Sciatic nerve (tissue), 2 donors: ENCODE measurements around the gene ZSWIM7. TPM values are rescaled to one million over a fixed set of nuclear protein-coding genes. Genes with fewer than 3 reads are reported as not detected.

Experiments used
- ATAC-seq: fragments of 200-7000 bp; cut with Tn5 transposase; one replicate; pipeline ENCODE4 v1.9.1; 2020; ENCODE audit warnings: mild to moderate bottlenecking, moderate library complexity
- DNase-seq: peaks from one replicate; pipeline ENCODE4 v3.0.0-alpha.2; 2020; ENCODE audit warnings: low spot score
- intact Hi-C: fragments of 100-400 bp; cut with DNase I; formaldehyde crosslinking; loops from one replicate; pipeline ENCODE4 v1.14.2; 2022
- total RNA-seq: library from RNA; stranded (reverse); fragmentation: NEBNext Ultra II Directional; extraction: Animal tissue kit (Norgen Biotek cat#: 25700); gene quantifications from one replicate; pipeline ENCODE4 v1.2.1, GENCODE V29; 2021
- donor health status: DM: no; HTN: no; CAD: no.
- donor health status: DM: no; HTN: no; CAD: no.

ZSWIM7 gene, protein sequence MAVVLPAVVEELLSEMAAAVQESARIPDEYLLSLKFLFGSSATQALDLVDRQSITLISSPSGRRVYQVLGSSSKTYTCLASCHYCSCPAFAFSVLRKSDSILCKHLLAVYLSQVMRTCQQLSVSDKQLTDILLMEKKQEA
- 19.3 TPM for total RNA-seq

DNA sequence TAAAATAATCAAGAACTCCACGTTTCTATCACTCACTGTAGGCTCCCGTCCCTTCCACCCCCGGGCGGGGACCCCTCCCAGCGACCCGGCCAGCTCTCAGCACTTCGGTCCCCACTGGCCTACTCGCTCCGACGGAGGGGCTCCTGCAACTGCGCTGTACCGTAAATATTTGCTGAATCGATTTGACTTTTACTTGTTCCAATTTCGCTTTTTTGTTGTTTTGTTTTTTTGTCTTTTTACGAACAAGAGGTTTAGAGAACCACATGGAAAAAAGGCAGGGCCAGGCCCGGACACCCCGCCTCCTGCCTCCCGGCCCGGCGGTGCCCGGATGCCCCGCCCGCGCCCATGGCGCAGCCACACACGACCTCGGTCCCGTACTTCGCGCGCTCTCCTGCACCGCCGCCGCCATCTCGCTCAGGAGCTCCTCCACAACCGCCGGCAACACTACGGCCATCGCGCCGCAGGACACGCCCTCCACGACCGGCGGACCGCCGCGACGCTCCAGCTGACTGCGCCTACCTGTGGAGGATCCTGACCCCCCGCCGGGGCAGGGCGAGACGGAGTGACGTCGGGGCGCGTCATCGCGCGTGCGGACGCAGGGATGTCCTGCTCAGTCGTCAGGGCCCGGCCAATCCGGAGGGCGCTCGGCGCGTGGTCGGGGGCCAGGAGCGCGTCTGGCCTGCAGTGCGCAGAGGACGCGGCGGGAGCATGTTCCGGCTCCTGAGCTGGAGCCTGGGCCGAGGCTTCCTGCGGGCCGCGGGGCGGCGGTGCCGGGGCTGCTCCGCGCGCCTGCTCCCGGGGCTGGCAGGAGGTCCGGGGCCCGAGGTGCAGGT, at the start of gene ZSWIM7, which contains the start of gene TTC19:
Gene ZSWIM7, minus strand, starts transcription at position 564 of the 833 bp plus-strand sequence. Its CDS starts 110 bp downstream, at position 454.
Gene TTC19, plus strand, starts transcription at position 684 of the 833 bp plus-strand sequence. Its CDS starts 25 bp downstream, at position 709.
- peak; percentile 97 for DNase-seq
- ATAC-seq = peak; percentile 98
- intact Hi-C loops = no loop called here

GRCh38 chr17:16048811-16049449, 49.4 kb upstream of the ZSWIM7 start:
- no peak for ATAC-seq
- intact Hi-C loops = no loop called here
- DNase-seq = no peak

GRCh38 chr17:16046966-16047365, 47.5 kb upstream of the ZSWIM7 start:
- no peak for ATAC-seq
- DNase-seq = no peak
- intact Hi-C loops = no loop called here

DNA sequence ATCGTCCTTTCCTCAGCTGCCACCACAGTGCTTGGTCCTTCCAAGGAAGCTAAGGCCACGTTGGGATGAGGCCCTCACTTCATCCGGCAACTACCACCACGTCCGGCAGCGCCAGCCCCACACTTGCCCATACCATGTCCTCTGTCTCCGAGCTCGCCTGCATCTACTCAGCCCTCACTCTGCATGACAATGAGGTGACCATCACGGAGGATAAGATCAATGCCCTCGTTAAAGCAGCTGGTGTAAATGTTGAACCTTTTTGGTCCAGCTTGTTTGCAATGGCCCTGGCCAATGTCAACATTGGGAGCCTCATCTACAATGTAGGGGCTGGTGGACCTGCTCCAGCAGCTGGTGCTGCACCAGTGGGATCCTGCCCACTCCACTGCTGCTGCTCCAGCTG, 45.0 kb upstream of the ZSWIM7 start:
- no peak for ATAC-seq
- DNase-seq = no peak
- intact Hi-C loops = no loop called here

- intact Hi-C loops = no loop called here
- ATAC-seq (no peak), DNase-seq (no peak)
Measured at GRCh38 chr17:16040710-16041251, 41.3 kb upstream of the ZSWIM7 start.

- no peak for DNase-seq
- intact Hi-C loops = no loop called here
- ATAC-seq = no peak
Measured at GRCh38 chr17:16037636-16038035, 38.1 kb upstream of the ZSWIM7 start.

GRCh38 chr17:16036261-16036660, 36.8 kb upstream of the ZSWIM7 start:
- no peak for ATAC-seq
- intact Hi-C loops = no loop called here
- no peak for DNase-seq

- no peak for ATAC-seq
- no peak for DNase-seq
- intact Hi-C loops = no loop called here
Measured at GRCh38 chr17:16033729-16034349, 34.3 kb upstream of the ZSWIM7 start.

- ATAC-seq (no peak), DNase-seq (no peak)
- intact Hi-C loops = no loop called here
Measured at GRCh38 chr17:16027708-16028584, 28.4 kb upstream of the ZSWIM7 start.

DNA sequence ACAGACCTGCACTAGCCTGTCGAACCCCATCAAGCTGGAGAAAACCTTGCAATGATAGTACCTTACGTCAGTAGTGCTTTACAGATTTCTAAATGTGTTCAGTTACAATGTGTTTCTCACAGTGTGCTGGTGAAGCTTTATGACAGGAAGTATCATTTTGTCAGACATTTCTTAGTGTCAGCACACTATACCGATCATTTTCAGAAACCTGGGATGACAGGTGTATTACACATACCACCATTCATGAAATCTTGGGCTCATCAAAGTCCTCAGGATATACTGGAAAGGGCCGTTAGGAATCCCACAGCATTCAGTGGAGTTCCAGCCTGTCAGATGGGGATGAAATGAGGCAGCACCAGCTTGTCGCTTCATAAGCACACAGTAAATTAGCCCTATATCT, 27.4 kb upstream of the ZSWIM7 start:
- intact Hi-C loops = no loop called here
- ATAC-seq (no peak), DNase-seq (no peak)

DNA sequence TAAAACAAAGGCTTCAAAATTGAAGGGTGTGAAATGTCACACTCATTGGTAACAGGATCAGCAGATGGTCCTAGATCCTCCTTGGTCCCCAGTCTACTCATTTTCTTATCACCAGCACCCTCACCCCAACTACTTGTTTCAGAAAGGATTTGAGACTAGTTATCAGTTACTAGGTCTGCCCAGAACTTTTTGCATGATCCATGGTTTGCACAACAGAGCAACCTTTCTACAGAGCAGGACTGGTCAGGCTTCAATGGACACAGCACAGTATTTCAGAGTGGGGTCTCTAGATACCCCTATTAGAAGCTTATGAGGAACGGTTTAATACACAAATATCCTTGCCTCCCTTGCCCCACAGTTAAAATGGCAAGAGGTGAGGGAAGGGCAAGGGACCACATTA, 25.7 kb upstream of the ZSWIM7 start:
- DNase-seq (no peak), ATAC-seq (no peak)
- intact Hi-C loops = no loop called here

- intact Hi-C loops = no loop called here
- DNase-seq = no peak
- no peak for ATAC-seq
Measured at GRCh38 chr17:16023881-16024280, 24.4 kb upstream of the ZSWIM7 start.

DNA sequence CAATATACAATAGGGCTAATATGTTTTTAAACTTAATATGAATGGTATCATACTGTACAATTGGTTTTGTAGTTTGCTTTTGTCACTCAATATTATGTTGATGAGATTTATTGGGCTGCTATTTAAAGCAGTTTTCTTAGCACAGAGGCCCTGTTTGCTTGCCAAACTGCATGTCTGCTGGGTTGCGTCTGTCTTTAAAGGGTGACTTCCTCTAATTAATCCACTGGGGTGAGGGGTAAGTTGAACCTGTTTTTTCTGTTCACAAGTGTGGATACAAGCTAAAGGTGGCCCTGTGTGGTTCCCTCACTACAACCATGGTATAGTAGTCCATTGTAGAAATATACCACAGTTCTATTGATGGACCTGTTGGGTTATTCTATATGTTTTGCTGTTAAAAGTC, 19.8 kb upstream of the ZSWIM7 start:
- ATAC-seq = no peak
- no peak for DNase-seq
- intact Hi-C loops = no loop called here

DNA sequence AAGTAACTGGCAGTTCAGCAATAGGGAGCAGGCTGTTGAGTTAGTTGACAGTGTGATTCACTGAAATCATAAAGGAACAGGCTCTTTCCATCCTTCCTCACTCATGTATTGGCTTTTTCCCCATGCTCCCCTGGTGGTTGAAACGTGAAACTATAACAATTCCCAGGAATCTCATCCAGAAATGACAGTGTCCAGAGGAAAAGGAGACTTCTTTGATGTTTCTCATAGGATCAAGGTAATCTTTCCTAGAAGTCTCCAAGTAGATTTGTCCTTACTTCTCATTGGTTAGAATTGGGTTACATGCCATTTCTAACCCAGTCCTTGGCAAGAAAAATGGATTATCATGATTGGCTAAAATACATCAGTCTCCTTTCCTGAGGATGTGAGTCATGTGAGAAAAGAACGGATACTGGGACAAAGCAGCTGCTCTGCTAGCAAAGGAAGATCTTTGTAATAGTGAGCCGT, 14.5 kb upstream of the ZSWIM7 start:
- DNase-seq = no peak
- intact Hi-C loops = no loop called here
- no peak for ATAC-seq

DNA sequence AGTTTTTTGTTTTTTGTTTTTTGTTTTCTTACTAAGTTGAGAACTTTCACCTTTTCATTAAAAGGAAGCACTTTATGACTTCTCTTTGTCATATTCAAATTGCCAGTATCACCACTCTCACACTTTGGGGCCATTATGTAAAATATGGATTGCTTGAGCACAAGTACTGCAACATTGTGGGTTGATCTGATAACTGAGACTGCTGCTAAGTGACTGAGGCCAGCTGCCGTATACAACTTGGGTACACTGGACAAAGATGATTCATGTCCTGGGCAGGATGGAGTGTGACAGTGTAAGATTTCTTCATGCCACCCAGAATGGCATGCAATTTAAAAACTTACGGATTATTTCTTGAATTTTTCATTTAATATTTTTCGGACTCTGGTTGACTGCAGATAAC, 7.9 kb upstream of the ZSWIM7 start:
- no peak for DNase-seq
- no peak for ATAC-seq
- intact Hi-C loops = no loop called here

DNA sequence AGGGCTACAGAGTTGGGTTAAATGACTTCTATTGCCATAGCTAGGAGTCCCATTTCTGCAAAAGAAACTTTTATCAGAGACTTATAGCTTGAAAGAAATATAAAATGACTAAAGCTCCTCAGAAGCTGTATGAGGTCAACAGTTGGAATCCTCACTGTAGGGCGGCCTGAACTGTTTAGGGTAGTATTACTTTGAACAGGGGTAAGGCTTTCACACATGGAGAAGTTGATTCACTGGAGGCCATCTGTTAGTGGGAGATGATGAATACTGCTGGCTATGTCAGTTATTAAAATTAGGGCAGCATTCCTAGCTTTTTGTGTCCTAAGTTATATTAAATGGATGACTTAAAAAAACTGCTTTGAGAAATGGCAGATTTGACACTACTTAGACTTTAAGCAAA, 6.1 kb upstream of the ZSWIM7 start:
- intact Hi-C loops = no loop called here

GRCh38 chr17:16003841-16004240, 4.3 kb upstream of the ZSWIM7 start:
- ATAC-seq = no peak
- intact Hi-C loops = no loop called here

More for the DNA sequence above, 6.1 kb upstream of the ZSWIM7 start:
- DNase-seq = no peak
- no peak for ATAC-seq

DNA sequence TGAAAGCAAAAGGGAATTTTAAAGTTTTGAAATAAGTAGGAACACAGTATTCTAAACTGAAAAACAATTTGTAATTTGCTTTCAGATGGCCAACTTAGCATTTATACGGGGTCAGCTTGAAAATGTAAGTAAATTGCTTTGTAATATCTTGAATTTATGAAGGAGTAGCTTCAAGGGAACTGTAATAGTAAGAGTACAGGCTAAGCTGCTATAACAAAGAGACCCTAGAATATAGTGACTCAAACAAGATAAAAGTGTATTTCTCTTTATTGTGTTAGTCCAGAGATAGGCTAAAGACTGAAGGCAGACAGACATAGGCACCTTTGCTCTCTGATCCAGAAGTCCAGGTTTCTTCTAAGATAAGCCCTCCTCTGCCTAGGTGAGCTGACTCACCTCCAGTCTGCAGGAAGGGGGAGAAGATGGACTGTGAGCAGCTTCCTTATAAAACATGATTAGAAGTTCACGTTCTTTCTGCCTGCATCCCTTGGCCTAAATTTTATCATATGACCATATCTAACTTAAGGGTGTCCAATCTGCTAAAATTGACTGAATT, 3.3 kb upstream of the ZSWIM7 start:
- ATAC-seq (no peak), DNase-seq (no peak)
- intact Hi-C loops = no loop called here

More at GRCh38 chr17:16003841-16004240, 4.3 kb upstream of the ZSWIM7 start:
- DNase-seq = no peak
